ENCODE results near the gene MS4A6E.

MS4A6E gene

GRCh38 chr11:60371386-60371785, 44.3 kb downstream of the MS4A6E start:
- no peak for DNase-seq (ENCODE audit: low read depth, low spot score)
- peak overlapping the region; percentile 55 for H3K27ac ChIP-seq

DNA sequence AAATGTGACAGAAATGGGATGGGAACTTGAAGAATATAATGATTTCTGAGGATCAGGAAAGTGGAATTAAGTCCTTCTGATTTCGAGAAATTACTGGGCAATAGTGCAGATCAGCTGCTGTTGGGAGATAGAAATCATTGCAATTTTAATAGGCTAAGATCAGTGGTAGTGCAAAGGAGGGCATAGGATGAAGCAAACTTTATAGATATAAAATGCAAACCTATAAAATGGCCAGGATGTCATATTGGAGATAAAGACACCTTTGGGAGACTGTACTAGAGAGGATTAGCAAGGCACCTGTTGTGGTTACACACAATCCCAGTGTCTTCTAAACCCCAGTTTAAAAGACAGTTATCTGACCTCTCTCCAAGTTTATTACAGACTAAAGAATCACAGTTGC, 44.8 kb downstream of the MS4A6E start:
- no peak overlapping the region for H3K27ac ChIP-seq
- DNase-seq (ENCODE audit: low read depth, low spot score), result no peak

- no peak for DNase-seq (ENCODE audit: low read depth, low spot score)
These were observed 45.7 kb downstream of the MS4A6E start for GRCh38 chr11:60372767-60373166.

GRCh38 chr11:60375316-60375715, 48.3 kb downstream of the MS4A6E start:
- H3K27ac ChIP-seq, result no peak overlapping the region
- no peak for DNase-seq (ENCODE audit: low read depth, low spot score)

More at GRCh38 chr11:60372767-60373166, 45.7 kb downstream of the MS4A6E start:
- H3K27ac ChIP-seq, result no peak overlapping the region

GRCh38 chr11:60376601-60377000, 49.5 kb downstream of the MS4A6E start:
- no peak for DNase-seq (ENCODE audit: low read depth, low spot score)

DNA sequence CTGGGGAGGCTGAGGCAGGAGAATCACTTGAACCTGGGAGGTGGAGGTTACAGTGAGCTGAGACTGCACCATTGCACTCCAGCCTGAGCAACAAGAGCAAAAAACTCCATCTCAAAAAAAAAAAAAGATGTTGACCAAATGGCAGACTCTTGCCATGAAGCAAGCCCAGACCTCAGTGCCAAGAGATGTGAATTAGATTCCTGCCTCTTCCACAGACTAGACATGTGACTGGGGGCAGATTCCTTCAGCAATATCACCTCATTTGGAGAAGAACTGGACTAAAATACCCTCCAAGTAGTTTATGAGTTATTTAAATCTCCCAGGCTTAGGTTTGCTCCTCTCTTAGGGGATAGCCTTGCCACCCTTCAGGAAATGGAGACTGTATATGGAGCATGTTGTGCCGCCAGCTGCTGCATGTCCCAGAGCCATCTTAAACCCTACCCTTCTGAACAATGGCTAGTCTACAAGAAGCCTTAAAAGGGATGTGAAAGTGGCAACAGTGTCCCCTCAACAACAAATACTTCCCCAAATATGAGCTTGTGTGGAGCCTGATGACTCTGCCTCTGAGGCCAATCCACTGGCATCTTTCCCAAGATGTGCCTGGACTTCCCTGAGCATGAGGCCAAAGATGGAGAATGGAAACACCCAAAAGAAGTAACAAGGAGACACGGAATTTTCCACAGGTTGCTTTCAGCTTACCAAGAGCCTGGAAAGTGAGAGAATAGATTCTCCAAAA, 50.5 kb downstream of the MS4A6E start:
- no peak overlapping the region for H3K27ac ChIP-seq
- no peak for DNase-seq (ENCODE audit: low read depth, low spot score)

More at GRCh38 chr11:60376601-60377000, 49.5 kb downstream of the MS4A6E start:
- H3K27ac ChIP-seq, result no peak overlapping the region

- H3K27ac ChIP-seq, result no peak within 1 kb of the TSS
- DNase-seq (ENCODE audit: low read depth, low spot score), result no peak
These were observed 51.3 kb downstream of the MS4A6E start, which contains the start of gene MS4A7 for GRCh38 chr11:60378354-60378753. Gene MS4A7, plus strand, starts transcription at chr11:60378532. Its CDS starts 4,610 bp downstream, at chr11:60383142.

GRCh38 chr11:60389279-60389910, 62.3 kb downstream of the MS4A6E start:
- no peak for DNase-seq (ENCODE audit: low read depth, low spot score)
- no peak overlapping the region for H3K27ac ChIP-seq

GRCh38 chr11:60390419-60390818, 63.4 kb downstream of the MS4A6E start:
- H3K27ac ChIP-seq, result no peak overlapping the region
- DNase-seq (ENCODE audit: low read depth, low spot score), result no peak
